AG10803 (cell line): ENCODE results near the gene ISCA1.

Experiments used
- DNase-seq: peaks from one replicate; pipeline ENCODE4 v3.0.0; 2010; ENCODE audit warnings: low read depth
- H3K4me3 ChIP-seq: 2 replicates; pipeline ENCODE4 v1.5.1; 2011; ENCODE audit warnings: mild to moderate bottlenecking, low read length, control low read depth
- CTCF ChIP-seq: conservative IDR thresholded peaks from 2 replicates; pipeline ENCODE4 v1.5.1; 2011; ENCODE audit warnings: mild to moderate bottlenecking, low read length, control low read depth, inconsistent platforms

ISCA1 gene

GRCh38 chr9:86286278-86286677 lies 3.9 kb upstream of the ISCA1 start:
- no peak for TF ChIP-seq CTCF
- no peak overlapping the region for H3K4me3 ChIP-seq
- no peak for DNase-seq

- no peak for TF ChIP-seq CTCF
- H3K4me3 ChIP-seq: no peak overlapping the region
- DNase-seq: no peak
These were observed 2.9 kb upstream of the ISCA1 start for GRCh38 chr9:86285261-86285660.

DNA sequence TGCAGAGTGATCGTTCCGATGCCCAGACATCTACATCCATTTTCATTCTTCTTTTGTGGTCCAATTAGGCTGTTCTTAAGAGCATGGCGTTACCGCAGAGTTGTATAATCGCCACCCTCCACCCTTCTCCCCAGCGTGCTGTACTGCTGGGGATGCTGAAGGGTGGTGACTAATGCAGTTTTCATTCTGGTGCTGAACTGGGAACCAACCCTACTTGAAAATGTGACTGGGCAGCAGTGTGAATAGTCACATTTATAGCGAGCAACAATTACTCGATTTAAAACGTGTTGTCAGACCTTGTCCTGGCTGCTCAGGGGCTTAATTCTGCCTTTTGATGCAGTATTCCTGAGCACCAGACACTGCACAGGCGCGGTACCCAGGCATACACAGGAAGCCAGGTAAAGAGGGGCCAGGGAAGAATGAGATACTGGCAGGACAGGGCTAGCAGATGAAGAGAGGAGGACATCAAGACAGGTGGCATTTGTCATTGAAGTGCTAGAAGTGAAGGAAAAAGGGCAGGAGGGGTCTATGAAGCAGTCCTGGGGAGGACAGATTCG lies 719 bp upstream of the ISCA1 start:
- no peak for TF ChIP-seq CTCF
- DNase-seq: peak; percentile 89

GRCh38 chr9:86281593-86282076 lies 703 bp downstream of the ISCA1 start:
- peak overlapping the region; percentile 93 for H3K4me3 ChIP-seq
- peak; percentile 8 for DNase-seq
- TF ChIP-seq CTCF: no peak

More for the DNA sequence above, 719 bp upstream of the ISCA1 start:
- peak overlapping the region; percentile 93 for H3K4me3 ChIP-seq

DNA sequence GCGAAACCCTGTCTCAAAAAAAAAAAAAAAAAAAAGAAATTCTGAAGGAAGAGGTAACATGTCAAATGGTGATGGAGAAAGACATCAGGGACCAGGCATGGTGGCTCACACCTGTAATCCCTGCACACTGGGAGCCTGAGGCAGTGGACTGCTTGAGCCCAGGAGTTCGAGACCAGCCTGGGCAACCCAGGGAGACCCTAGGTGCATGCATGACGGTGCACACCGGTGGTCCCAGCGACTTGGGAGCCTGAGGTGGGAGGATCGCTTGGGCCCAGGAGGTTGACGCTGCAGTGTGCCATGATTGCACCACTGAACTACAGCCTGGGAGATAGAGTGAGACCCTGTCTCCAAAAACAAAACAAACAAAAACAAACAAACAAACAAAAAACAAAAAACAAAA lies 1.8 kb downstream of the ISCA1 start:
- no peak for DNase-seq
- TF ChIP-seq CTCF: no peak
- H3K4me3 ChIP-seq: no peak overlapping the region

DNA sequence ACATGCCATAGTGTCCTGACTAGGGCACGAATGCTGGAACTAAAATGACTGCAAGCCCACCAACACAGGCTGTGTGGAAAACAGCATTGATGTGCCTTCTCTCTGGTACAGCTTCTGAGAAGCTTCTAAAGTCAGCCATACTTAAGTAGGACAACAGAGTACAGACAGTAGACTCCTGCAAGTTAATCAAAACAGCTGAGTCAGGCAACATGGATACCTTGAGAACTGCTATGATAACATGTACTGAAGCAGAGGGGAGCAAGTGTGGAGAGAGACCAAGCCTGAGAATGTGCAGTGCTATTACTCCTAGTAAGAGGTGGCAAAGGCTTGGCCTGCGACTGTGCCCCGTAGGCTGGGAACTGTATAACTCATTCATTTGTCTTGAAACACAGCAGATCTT lies 2.5 kb downstream of the ISCA1 start:
- no peak for DNase-seq
- H3K4me3 ChIP-seq: no peak overlapping the region
- no peak for TF ChIP-seq CTCF

DNA sequence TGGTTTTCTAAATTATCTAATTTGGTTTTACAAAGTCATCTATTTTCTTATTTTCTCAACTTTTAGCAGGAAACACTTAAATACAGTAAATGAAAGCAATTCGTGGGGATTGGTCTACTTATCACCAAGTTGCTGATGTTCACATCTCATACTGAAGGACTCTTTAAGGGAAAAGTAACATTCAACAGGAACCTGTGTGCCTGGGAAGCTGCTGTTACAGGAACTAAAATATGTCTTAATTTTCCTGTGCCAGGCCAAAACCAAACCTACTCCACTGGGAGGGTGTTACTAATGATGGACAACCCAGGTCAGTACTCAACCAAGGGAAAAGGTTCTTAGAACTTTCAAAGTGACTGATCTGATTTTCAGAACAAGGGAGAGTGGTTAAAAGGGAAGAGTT lies 5.3 kb downstream of the ISCA1 start:
- no peak for TF ChIP-seq CTCF
- no peak for DNase-seq
- no peak overlapping the region for H3K4me3 ChIP-seq
